Chondrocyte (in vitro differentiated cells): ENCODE data around the gene MAN1A1. TPM values are rescaled to one million over a fixed set of nuclear protein-coding genes. Genes with fewer than 3 reads are reported as not detected.
"Not testable (repeated sequence)": the region's sequence is repeated elsewhere in the genome, so short reads cannot be mapped to it uniquely, and the experiment has no call there.

ENCODE experiments used
- DNase-seq: peaks from one replicate; pipeline ENCODE4 v3.0.0; 2021; ENCODE audit warnings: mixed read lengths, low spot score
- H3K27ac Mint-ChIP-seq: one replicate; pipeline ENCODE4 v1.8.0; 2021; ENCODE audit warnings: mild to moderate bottlenecking, moderate library complexity, mixed read lengths; ENCODE audit not compliant: unreplicated experiment
- H3K27me3 Mint-ChIP-seq: 2 replicates; pipeline ENCODE4 v1.8.0; 2021; ENCODE audit warnings: low read depth, mixed read lengths
- H3K36me3 Mint-ChIP-seq: 2 replicates; pipeline ENCODE4 v1.8.0; 2021; ENCODE audit warnings: low read depth, mixed read lengths
- H3K4me1 Mint-ChIP-seq: 2 replicates; pipeline ENCODE4 v1.8.0; 2021; ENCODE audit warnings: low read depth, mild to moderate bottlenecking, mixed read lengths
- H3K4me3 Mint-ChIP-seq: one replicate; pipeline ENCODE4 v1.8.0; 2021; ENCODE audit warnings: mild to moderate bottlenecking, moderate library complexity, mixed read lengths; ENCODE audit not compliant: unreplicated experiment
- H3K9me3 Mint-ChIP-seq: 2 replicates; pipeline ENCODE4 v1.8.0; 2021; ENCODE audit warnings: low read depth, mixed read lengths
- CTCF ChIP-seq: fragments of 200-600 bp; sonication (generic); IDR thresholded peaks from 2 replicates; pipeline ENCODE4 v1.5.0; 2021; ENCODE audit warnings: antibody characterized with exemption, mild to moderate bottlenecking, moderate library complexity
- total RNA-seq: library from RNA; stranded (reverse); gene quantifications from 3 replicates; pipeline ENCODE4 v1.2.1, GENCODE V29; 2021

MAN1A1 gene
- total RNA-seq, 1 donor from 2014 or later, result 7.2 TPM

- Mint-ChIP-seq H3K27me3 (peaks cover 7% of the 10 kb centered on the region), H3K9me3 (no peaks in the 10 kb centered on the region), H3K27ac (no peak overlapping the region), H3K36me3 (no peaks in the 10 kb centered on the region), H3K4me3 (no peak overlapping the region), H3K4me1 (peaks cover 4% of the 10 kb centered on the region)
- DNase-seq, result no peak
- TF ChIP-seq CTCF, result no peak
Measured at GRCh38 chr6:119170447-119171087, 179.0 kb downstream of the MAN1A1 start.

DNA sequence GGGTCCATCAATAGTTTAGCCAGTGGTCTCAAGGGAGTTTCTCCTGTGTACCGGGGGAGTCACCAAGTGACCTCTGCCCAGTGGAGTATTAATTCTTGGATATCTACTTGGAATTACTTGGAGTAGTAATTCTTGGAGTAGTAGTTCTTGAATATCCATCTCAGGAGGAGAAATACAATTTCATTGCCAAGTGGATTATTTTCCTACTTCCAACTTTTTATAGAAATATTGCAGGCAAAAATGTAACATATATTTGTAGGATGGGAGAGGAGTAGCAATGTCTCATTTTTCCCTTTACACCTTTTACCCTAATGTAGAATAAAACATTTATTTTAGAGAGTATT, 179.5 kb downstream of the MAN1A1 start:
- H3K27me3 Mint-ChIP-seq, result peaks cover 8% of the 10 kb centered on the region
- no peaks in the 10 kb centered on the region for H3K4me1 Mint-ChIP-seq
- TF ChIP-seq CTCF, result no peak
- no peak overlapping the region for H3K4me3 Mint-ChIP-seq
- H3K9me3 Mint-ChIP-seq, result no peaks in the 10 kb centered on the region
- no peaks in the 10 kb centered on the region for H3K36me3 Mint-ChIP-seq
- no peak for DNase-seq
- no peak overlapping the region for H3K27ac Mint-ChIP-seq

GRCh38 chr6:119169355-119169754, 180.2 kb downstream of the MAN1A1 start:
- H3K4me1 Mint-ChIP-seq, DNase-seq, H3K36me3 Mint-ChIP-seq, H3K27ac Mint-ChIP-seq, H3K9me3 Mint-ChIP-seq, H3K4me3 Mint-ChIP-seq: not testable (repeated sequence)
- peaks cover 10% of the 10 kb centered on the region for H3K27me3 Mint-ChIP-seq

DNA sequence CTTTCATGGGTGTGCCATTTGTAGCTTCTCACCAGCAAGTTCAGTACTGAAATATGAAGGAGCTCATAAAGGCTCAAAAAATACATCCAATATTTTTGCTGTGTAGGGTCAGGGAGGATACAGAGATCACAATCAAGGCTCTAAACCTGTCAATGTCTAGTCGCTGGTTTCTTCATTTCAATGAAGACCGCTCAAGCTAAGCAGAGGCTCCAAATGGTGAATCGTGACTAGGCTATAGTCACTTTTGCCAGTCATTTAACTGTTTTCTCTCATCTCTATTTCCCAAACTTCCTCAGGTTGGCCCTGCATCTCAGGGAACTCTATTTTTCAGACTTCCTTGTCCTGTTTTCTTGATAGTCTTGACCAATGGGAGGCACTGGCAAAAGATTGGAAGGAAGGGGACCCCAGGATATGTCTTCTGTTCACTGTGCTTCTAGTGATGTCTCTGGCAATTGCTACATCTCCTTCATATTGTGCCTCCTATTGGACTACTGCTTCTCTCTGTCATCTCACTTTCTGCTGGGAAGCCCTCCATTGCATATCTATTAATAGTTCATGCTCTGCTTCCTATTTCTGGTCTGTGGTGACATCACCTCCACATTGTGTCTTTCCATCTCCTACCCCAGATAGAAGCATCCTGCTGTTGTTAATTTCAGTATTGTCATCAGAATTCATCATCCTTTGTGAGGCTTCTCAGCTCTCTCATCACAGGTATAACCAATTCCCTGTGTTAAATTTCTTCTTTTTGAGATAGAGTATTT, 183.4 kb downstream of the MAN1A1 start:
- Mint-ChIP-seq H3K9me3 (no peaks in the 10 kb centered on the region), H3K27ac (no peak overlapping the region), H3K27me3 (peaks cover 12% of the 10 kb centered on the region), H3K4me1 (no peaks in the 10 kb centered on the region), H3K4me3 (no peak overlapping the region), H3K36me3 (no peaks in the 10 kb centered on the region)
- DNase-seq, result no peak
- no peak for TF ChIP-seq CTCF

DNA sequence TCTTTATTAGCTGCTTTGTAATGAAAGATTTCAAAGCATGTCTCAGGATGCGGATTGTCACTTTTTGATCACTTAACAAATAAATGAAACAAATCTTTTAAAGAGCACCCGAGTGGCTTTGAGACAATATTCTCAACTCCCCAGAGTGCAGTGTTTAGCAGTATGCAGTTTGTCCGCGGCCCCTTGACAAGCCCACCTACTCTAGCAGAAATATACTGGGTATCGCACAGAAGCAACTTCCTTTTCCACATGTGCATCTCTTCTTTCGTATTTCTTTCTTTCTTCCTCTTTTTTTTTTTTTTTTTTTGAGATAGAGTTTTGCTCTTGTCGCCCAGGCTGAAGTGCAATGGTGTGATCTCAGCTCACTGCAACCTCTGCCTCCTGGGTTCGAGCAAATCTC, 186.6 kb downstream of the MAN1A1 start:
- Mint-ChIP-seq H3K4me1 (no peaks in the 10 kb centered on the region), H3K4me3 (no peak overlapping the region), H3K27ac (no peak overlapping the region), H3K36me3 (no peaks in the 10 kb centered on the region), H3K9me3 (no peaks in the 10 kb centered on the region), H3K27me3 (peaks cover 30% of the 10 kb centered on the region)
- TF ChIP-seq CTCF, result no peak
- no peak for DNase-seq
